Activated T-helper 1 cell treated with anti-CD3 and anti-CD28 coated beads, Interleukin-2, amount 50 U/mL, for 16 hours (primary cell): ENCODE data around the gene PIGBOS1.
"Not testable (repeated sequence)": the region's sequence is repeated elsewhere in the genome, so short reads cannot be mapped to it uniquely, and the experiment has no call there.

ENCODE experiments used
- DNase-seq, 2 donors: peaks; one replicate each; pipeline ENCODE4 v3.0.0-alpha.2; 2020; ENCODE audit warnings: low read depth in 1 of 2, low spot score in 1 of 2

The PIGBOS1 gene, protein sequence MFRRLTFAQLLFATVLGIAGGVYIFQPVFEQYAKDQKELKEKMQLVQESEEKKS

DNA sequence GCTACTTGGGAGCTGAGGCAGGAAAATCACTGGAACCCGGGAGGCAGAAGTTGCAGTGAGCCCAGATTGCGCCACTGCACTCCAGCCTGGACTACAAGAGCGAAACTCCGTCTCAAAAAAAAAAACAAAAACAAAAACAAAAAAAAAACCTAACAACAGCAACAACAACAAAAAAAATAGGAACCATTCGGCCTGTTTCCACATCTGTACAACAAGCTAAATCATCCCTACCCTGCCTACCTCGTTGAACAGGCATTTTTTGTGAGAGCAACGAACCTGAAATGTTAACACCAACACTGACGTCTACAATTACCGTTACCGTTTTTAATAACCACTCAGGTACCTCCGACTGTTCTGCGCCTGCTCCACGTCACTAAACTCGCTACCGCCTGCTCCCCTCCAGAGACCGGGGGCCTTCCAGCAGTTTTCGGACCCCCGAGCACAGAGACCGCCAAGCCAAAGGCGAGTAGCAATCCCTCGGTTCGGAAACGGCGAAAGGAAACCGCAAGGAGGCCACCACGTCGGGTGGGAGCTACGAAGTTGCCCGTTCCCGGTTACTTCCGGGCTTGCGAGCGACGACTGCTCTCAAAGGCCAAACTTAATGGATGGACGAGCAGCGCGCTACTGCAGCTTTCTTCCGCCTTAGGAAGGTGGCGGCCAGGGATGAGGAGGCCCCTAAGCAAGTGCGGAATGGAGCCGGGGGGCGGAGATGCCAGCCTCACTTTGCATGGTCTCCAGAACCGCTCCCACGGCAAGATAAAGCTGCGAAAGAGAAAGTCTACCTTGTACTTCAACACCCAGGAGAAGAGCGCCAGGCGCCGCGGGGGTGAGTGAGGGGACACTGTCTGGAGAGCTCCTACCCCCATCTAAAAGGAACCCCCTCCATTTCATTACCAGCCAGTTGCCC is at the start of gene PIGBOS1, which contains the start of gene PIGB:
TSS of gene PIGBOS1 (minus strand) at position 536 of the 907 bp plus-strand sequence. CDS start 1,331 bp downstream, outside the sequence.
TSS of gene PIGB (plus strand) at position 635 of the 907 bp plus-strand sequence. CDS start at position 664, 29 bp downstream.
- DNase-seq = peak; percentile 55 to 59

DNA sequence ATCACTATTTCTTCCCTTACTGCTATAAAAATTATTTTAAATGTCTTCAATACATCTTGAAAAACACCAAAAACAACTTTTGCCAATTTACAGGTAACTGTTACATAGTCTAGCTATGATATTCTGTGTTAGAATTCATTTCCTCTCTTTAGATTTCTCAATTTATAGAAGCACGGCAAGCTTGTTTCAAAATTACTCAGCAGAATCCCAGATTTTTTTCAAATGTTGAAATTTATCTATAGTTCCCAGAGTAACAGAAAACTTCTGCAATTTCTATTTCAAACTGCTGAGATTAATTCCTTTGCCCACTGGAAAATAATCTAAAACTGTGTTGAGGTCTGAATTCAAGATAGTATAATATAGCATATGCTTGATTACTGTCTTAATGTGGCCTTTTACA is 48.1 kb upstream of the PIGBOS1 start:
- DNase-seq = no peak

DNA sequence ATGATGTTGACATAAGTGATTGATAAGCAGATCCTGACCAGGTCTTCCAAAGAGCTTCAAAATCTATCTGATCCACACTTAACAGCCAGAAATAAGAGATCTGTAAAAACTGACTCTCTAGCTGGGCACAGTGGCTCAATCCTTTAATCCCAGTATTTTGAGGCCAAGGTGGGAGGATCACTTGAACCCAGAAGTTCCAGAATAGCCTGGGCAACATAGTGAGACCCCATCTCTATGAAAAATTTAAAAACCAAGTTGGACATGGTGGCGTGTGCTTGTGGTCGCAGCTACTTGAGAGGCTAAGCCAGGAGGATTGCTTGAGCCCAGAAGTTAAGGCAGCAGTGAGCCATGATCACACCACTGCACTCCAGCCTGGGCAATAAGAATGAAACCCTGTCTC is 43.7 kb upstream of the PIGBOS1 start:
- DNase-seq = no peak

DNA sequence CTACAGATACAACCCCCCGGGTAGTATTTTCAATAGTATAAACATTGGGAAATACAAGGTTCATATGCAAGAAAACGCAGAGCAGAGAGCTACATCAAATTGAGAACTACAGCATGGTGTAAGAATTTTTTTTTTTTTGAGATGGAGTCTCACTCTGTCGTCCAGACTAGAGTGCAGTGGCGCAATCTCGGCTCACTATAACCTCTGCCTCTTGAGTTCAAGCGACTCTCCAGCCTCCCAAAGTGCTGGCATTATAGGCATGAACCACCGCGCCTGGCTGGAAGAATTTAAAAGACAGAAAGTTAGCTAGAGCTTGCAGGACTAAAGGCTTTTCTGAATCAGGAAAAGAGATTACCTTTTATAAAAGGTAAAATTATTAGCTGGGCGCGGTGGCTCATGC is 42.1 kb upstream of the PIGBOS1 start:
- no peak for DNase-seq

DNA sequence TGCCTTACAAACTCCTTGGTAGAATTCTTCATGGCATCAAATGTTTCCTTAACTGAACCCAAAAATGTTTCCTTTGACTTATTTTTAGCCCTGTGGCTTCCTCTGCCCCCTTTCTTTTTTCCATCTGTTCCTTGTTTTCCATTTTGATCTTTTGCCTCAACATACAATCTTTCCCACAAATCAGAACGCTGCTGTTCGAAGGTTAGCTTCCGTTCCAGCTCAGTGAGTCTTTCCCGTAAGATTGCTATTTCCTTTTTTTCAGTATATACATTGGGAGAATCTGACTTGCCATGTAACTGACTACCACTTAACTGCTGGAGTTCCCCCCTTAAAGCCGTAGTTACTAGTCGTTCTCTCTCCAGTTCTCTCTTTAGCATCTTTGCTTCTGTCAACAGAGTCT is 41.3 kb upstream of the PIGBOS1 start:
- DNase-seq = no peak

DNA sequence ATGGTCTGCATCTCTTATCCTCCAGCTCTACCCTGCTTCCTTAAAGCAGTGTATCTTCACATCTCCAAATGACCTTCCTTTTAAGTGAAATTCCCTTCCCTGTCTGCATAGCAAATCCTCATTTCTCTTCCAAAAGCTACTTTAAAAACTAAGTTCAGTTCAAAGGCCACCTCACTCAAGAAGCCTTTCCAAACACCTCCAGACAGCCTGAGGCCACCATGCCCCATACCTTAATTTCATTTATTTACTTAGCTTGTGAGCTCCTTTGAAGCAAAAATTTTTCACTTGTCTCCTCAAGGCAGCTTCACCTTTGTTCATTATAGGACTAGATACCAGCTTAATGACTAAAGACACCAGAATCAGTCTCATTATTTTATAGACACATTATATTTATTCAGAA is 39.5 kb upstream of the PIGBOS1 start:
- no peak for DNase-seq

DNA sequence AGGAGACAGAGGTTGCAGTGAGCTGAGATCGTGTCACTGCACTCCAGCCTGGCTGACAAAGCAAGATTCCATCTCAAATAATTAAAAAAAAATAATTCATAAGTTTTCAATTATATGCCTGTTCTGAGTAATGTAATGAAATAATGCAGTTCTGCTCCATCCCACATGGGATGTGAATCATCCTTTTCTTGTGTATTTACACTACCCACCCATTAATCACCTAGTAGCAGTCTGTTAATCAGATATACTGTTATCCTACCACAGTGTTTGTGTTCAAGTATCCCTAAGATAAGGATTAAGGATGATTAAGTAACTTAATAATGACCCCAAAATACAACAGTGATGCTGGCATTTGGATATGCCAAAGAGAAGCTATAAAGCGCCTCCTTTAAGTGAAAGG is 38.9 kb upstream of the PIGBOS1 start:
- DNase-seq = no peak

DNA sequence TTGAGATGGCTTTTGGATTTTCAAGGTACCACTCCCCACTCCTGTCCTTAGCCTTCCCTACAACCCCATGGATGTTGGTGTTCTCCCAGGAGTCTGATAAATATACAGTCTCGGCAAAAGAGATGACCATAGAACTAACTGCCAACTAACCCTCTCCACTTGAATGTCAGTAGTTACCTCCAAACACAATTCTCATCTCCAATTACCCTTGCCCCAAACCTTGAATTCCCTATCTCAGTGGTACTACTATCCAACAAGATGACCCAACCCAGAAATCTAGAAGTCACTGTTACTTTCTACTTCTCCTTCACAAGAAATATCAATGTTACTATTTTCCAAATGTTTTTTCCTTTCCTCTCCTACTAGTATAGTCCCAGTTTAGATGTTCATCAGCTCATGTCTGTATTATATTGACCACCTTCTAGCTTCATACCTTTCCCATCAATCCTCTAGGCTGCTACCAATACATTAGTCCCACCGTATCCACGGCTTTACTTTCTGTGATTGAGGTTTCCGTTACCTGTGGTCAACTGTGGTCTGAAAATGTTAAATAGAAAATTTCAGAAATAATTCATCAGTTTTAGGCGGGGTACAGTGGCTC is 38.2 kb upstream of the PIGBOS1 start:
- no peak for DNase-seq

DNA sequence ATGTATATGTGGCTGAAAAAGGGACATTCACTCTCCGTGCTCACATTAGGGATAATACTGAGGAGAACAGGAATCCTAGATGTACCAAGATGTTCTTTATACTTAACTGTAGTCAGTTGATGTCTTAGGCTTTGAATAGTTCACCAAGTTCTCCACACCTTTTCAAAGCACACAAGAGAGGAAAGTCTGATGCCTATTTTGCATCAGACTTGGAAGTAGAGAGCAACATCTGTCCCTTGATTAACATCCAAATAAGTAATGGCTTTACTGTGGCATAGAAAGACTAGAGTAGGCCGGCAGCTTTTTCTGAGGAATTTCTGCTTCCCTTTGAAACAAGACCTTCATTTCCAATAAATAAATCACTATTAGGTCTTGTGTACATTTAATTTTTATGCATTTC is 34.1 kb upstream of the PIGBOS1 start:
- no peak for DNase-seq

DNA sequence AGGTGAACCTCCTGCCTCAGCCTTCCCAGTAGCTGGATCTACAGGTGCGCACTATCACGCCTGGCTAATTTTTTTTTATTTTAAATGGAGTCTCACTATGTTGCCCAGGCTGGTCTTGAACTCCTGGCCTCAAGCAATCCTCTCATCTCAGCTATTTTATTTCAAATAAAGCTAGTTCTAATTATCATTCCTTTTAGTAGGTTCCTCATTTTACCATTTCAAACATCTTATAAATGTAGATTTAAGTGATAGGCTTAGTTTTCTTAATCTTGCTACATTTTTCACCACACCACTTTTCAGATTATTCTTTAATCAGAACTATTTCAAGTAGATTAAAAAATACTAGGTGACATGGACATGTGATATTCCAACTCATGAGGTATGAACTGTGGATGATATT is 30.4 kb upstream of the PIGBOS1 start:
- DNase-seq = no peak

DNA sequence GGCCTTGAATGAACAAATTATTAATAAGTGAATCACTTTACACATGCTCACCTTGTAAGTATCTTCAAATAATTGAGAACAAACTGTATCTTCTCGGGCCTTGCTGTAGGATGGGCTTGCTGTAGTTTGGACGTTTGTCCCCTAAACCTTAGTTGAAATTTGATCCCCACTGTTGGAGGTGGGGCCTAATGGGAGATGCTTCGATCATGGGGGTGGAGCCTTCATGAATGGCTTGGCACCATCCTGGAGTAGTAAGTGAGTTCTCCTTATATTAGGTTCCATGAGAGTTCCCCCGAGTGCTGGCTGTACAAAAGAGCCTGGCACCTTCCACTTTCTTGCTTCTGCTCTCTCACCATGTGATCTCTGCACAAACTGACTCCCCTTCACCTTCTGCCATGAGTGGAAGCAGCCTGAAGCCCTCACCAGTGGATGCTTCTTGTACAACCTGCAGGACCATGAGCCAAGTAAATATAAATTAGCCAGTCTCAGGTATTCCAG is 29.4 kb upstream of the PIGBOS1 start:
- DNase-seq = no peak

DNA sequence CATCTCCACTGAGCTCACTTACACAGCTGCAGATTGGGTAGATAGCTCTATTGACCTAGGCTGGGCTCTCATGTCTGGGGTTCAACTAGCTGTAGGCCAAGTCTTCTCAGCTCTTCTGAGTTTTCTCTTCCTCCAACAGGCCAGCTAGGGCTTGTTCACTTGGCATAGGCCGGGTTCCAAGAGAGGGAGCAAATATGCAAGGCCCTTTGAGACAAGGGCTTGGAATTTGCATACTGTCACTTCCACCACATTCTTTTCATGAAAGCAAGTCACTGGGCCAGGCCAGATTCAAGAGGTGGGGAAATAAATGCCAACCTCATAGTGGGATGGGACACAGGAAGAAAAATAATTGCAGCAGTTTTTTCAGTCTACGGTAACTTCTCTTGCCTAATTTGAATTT is 25.3 kb upstream of the PIGBOS1 start:
- no peak for DNase-seq

DNA sequence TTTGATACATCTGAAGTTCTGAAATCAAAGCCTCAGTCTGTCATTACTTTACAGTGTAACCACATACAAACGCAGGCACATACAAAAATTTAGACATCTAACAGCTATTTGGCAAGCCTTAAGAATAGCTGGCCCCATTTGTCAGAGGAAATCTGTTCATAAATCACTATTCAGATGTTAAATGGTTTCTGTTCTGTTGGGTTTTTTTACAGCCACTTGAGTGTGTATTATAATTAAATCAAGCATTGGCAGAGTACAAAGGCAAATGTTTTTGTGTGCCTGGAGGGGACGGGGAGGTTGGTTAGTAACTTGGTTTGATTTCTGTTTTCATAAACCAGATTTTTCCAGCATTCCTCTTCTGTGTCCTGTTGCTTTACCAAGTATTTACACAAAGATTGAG is 24.2 kb upstream of the PIGBOS1 start:
- DNase-seq = no peak

DNA sequence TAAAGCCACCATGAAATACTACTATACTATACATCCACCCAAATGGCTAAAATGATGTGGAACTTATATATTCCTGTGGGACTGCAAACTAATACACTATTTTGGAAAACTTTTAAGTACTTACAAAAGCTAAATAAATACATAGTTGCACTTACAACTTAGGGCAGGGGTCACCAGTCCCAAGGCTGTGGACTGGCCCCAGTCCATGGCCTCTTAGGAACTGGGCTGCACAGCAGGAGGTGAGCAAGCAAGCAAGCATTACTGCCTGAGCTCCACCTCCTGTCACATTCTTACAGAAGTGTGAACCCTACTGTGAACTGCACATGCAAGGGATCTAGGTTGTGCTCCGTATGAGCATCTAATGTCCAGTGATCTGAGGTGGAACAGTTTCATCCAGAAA is 18.2 kb upstream of the PIGBOS1 start:
- no peak for DNase-seq

DNA sequence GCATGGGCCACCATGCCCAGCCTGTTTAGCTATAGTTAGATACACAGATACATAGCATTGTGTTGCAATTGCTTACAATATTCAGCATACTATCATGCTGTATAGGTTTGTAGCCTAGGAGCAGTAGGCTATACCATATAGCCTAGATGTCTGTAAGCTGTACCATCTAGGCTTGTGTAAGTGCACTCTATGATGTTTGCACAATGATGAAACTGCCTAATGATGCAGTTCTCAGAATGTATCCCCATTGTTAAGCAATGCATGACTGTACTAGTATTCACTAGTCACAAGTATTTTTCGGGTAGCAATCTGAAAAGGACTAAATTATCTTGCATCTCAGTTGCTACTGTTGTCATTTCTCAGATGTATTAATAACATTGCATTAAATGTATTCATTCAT is 16.1 kb upstream of the PIGBOS1 start:
- no peak for DNase-seq

DNA sequence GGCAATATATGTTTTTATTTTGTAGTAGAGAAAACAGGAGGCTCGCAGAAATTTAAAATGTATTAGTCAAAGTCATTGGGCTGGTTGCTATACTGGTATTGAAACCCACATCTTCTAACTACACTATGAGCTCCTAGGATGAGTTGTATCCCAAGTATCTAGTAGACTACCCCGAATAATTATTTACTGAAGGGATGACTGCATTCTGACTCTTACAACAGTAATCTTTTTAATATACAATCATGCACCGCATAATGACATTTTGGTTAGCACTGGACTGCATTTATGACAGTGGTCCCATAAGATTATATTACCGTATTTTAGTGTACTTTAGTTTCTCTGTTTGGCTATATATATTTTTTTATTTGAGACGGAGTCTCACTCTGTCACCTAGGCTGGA is 15.4 kb upstream of the PIGBOS1 start:
- no peak for DNase-seq

DNA sequence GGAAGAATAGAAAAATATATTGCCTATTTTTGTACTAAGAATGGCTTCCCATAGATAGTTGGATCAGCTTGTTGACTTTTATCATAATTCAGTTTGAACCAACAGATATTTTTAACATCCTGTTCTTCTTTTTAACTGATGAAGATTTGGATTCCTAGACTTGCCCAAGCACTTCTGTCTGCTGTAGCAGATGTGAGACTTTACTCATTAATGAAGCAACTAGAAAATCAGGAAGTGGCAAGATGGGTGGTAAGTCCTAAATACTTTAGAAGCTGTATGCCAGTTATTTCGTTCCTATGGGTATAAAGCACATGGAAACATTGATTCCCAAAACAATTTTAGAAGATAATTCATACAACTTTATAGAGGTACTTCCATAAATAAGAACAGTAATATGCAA is 8.5 kb upstream of the PIGBOS1 start:
- no peak for DNase-seq

DNA sequence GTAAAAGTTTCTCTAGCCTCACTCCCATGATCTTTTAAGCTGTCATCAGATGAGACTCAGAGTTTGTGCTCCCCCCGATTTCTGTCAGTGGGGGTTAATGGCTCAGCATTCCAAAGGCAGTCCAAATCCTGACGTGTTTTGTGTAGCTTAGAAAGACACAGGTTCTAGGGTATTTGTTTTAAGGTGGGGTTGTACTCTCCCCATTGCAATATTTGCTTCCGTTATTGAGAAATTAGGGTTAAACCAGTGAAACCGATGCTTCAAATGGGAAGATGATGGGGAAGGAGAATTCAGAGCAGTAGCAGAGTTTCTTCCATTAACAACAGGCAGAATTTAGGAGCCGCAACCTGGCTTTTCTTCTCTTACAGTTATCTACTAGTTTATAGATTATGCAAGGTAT is 3.5 kb upstream of the PIGBOS1 start:
- DNase-seq = no peak

DNA sequence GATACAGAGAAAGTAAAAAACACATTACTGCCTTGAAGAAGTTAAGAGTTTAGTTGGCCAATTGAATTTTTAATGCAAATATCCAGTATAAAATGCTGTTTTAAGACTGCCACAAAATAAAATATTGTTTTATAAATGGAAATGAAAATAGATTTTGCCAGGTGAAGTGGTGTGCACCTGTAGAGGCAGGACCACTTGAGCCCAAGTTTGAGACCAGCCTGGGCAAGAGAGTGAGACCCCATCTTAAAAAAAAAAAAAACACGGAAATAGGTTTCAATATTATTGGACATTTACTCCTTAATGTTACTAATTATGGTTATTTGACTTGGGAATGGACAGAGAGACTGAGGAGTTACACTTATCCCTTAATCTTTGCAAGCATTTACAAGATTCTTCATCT is 2.0 kb upstream of the PIGBOS1 start:
- DNase-seq = no peak

DNA sequence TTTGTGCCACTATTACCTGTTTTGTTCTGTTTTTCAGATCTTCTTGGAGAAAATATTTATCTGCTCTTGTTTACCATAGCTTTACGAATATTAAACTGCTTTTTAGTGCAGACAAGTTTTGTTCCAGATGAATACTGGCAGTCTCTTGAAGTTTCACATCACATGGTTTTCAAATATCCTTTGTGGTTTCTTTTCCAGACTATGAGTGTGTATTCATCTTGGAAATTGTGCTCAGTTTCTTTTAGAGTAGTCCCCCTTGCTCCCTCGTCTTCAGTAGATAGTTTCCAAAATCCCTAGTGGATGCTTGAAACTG is 1.3 kb upstream of the PIGBOS1 start:
- no peak for DNase-seq

DNA sequence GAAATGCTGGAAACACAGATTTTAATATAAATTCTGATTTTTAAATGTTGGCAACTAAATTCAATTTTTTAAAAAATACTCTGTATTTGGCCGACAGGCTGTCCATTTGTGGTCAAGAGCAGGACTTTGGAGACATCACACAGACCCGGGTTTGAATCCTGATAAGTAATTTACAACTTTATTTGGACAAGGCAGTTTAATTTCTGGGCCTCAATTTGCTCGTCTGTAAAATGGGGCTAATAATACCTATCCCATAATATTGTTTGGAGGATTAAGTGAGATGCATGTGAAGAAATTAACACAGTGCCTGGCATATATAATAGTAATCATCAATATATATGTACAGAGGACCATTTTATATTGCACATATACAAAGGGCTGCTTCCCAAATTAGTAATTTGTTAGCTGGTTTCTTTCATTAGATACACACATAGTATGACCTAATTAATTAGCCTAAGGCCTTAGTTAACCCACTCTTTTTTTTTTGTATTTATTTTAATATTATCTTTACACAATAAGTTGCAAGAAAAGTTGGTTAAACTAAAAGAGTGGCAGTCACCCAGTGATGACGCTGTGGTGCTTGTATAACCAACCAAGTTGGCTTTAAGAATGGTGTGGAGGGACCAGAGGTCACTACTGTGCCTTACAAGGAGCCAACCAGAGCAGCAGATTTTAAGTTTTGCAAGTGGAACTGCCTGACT is 764 bp upstream of the PIGBOS1 start:
- DNase-seq = no peak

DNA sequence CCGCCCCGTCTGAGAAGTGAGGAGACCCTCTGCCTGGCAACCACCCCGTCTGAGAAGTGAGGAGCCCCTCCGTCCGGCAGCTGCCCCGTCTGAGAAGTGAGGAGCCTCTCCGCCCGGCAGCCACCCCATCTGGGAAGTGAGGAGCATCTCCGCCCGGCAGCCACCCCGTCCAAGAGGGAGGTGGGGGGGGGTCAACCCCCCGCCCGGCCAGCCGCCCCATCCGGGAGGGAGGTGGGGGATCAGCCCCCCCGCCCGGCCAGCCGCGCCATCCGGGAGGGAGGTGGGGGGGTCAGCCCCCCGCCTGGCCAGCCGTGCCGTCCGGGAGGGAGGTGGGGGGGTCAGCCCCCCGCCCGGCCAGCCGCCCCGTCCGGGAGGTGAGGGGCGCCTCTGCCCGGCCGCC is 16.1 kb downstream of the PIGBOS1 start:
- DNase-seq = not testable (repeated sequence)
